ENCODE measurements around the gene C2orf76.

C2orf76 gene

DNA sequence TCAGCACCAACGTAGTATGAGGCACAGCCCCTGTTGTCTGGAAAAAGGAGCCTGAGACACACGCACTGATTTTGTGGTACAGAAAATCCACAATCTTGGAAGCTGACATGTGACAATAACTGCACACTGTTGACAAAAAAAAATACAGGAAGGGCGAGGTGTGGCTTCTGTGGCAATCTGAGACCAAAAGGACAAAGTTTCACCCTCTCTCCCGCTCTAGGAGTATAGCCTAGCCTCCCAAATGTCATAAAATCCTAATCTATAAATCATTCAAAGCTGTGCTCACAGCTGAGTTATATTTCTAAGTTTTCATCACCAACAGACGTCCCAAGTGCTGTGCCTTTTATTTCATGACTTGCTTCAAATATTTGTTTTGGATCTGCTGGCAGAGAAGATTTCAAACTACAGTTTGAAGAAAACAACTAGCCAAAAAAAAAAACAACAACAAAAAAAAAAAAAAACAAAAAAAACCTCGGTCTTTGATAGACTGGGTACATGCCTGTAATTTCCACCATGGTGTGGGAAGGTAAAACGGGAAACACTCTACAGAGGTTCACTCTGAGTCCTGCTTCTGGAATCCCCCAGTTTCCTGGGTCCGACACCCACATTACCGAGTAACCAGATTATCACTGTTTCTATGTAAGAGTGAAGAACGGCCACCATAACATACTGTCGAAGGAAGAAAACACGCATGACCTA lies 61.0 kb downstream of the C2orf76 start:
- no peak for TF ChIP-seq TCF4 (CRISPR knock-in tag; IDR thresholded peaks at IDR 0.05; ENCODE audit: borderline replicate concordance)
- no peak for TF ChIP-seq ZNF70 (CRISPR knock-in tag; IDR thresholded peaks at IDR 0.05)
- TF ChIP-seq ESRRG (CRISPR knock-in tag; IDR thresholded peaks at IDR 0.05), result no peak
- TF ChIP-seq CSDC2 (CRISPR knock-in tag; IDR thresholded peaks at IDR 0.05), result no peak
- TF ChIP-seq ZFP3 (CRISPR knock-in tag; IDR thresholded peaks at IDR 0.05), result no peak
- no peak for TF ChIP-seq POU6F1 (CRISPR knock-in tag; IDR thresholded peaks at IDR 0.05; ENCODE audit: borderline replicate concordance, low read depth)
- no peak for TF ChIP-seq SNAI2 (CRISPR knock-in tag; IDR thresholded peaks at IDR 0.05)
- TF ChIP-seq TOX (CRISPR knock-in tag; IDR thresholded peaks at IDR 0.05; ENCODE audit: borderline replicate concordance), result no peak
- TF ChIP-seq PPARA (CRISPR knock-in tag; IDR thresholded peaks at IDR 0.05; ENCODE audit: borderline replicate concordance), result no peak
- TF ChIP-seq CSRNP3 (CRISPR knock-in tag; IDR thresholded peaks at IDR 0.05), result no peak
- TF ChIP-seq BACH2 (CRISPR knock-in tag; IDR thresholded peaks at IDR 0.05; ENCODE audit: borderline replicate concordance), result no peak
- no peak for TF ChIP-seq ZNF8 (CRISPR knock-in tag; IDR thresholded peaks at IDR 0.05)
- TF ChIP-seq GLIS3 (CRISPR knock-in tag; IDR thresholded peaks at IDR 0.05), result no peak
- TF ChIP-seq, protein P1, sequence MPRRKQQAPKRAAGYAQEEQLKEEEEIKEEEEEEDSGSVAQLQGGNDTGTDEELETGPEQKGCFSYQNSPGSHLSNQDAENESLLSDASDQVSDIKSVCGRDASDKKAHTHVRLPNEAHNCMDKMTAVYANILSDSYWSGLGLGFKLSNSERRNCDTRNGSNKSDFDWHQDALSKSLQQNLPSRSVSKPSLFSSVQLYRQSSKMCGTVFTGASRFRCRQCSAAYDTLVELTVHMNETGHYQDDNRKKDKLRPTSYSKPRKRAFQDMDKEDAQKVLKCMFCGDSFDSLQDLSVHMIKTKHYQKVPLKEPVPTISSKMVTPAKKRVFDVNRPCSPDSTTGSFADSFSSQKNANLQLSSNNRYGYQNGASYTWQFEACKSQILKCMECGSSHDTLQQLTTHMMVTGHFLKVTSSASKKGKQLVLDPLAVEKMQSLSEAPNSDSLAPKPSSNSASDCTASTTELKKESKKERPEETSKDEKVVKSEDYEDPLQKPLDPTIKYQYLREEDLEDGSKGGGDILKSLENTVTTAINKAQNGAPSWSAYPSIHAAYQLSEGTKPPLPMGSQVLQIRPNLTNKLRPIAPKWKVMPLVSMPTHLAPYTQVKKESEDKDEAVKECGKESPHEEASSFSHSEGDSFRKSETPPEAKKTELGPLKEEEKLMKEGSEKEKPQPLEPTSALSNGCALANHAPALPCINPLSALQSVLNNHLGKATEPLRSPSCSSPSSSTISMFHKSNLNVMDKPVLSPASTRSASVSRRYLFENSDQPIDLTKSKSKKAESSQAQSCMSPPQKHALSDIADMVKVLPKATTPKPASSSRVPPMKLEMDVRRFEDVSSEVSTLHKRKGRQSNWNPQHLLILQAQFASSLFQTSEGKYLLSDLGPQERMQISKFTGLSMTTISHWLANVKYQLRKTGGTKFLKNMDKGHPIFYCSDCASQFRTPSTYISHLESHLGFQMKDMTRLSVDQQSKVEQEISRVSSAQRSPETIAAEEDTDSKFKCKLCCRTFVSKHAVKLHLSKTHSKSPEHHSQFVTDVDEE (CRISPR knock-in tag; IDR thresholded peaks at IDR 0.05), result no peak
- TF ChIP-seq OSR1 (CRISPR knock-in tag; IDR thresholded peaks at IDR 0.05), result no peak
- ATAC-seq, result no peak

DNA sequence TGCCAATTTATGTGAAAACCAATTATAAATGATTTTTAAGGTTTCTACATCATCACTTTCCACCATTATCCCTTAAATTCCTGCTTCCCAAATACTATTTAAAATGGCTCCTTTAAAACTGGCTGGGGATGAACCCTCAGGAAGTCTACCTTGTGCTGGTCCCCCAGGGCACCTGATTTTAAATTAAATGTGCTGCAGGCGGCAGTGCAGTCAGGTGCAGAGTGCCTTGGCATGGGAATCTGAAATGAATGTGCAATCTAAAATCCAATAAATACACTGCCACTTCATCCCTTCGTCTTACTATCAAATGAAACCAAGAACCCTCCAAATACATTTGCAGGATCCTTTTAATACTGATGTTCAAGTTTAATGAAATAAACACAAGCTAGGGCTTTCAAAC lies 61.8 kb downstream of the C2orf76 start:
- ATAC-seq, result no peak
- TF ChIP-seq ZFP3 (CRISPR knock-in tag; IDR thresholded peaks at IDR 0.05), result no peak

DNA sequence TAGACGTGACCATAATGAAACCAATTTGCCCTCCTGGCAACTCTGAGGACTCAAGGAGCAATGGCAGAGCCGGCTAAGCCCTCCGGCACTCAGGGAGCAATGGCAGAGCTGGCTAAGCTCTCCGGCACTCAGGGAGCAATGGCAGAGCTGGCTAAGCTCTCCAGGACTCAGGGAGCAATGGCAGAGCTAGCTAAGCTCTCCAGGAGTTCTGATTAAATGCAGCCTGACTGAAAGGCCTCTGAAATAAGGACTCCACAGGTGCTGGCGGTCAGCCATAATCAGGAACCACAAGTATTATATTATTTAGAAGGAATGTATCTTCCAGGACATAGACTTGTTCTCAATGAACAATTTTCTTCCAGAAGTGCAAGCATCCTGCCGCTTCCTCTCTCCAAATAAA lies 65.2 kb downstream of the C2orf76 start:
- no peak for TF ChIP-seq SNAI2 (CRISPR knock-in tag; IDR thresholded peaks at IDR 0.05)
- TF ChIP-seq ESRRG (CRISPR knock-in tag; IDR thresholded peaks at IDR 0.05), result no peak
- no peak for TF ChIP-seq ZNF565 (CRISPR knock-in tag; conservative IDR thresholded peaks at IDR 0.05; ENCODE audit: low read depth)
- TF ChIP-seq PPARA (CRISPR knock-in tag; IDR thresholded peaks at IDR 0.05; ENCODE audit: borderline replicate concordance), result no peak
- TF ChIP-seq ARNTL (CRISPR knock-in tag; IDR thresholded peaks at IDR 0.05; ENCODE audit: borderline replicate concordance, low read depth), result no peak
- TF ChIP-seq CSDC2 (CRISPR knock-in tag; IDR thresholded peaks at IDR 0.05), result no peak
- TF ChIP-seq GLIS3 (CRISPR knock-in tag; IDR thresholded peaks at IDR 0.05), result no peak
- TF ChIP-seq TOX (CRISPR knock-in tag; IDR thresholded peaks at IDR 0.05; ENCODE audit: borderline replicate concordance), result no peak
- TF ChIP-seq POU6F1 (CRISPR knock-in tag; IDR thresholded peaks at IDR 0.05; ENCODE audit: borderline replicate concordance, low read depth), result no peak
- TF ChIP-seq CSRNP3 (CRISPR knock-in tag; IDR thresholded peaks at IDR 0.05), result no peak
- TF ChIP-seq ZNF70 (CRISPR knock-in tag; IDR thresholded peaks at IDR 0.05), result no peak
- TF ChIP-seq ISL1 (CRISPR knock-in tag; IDR thresholded peaks at IDR 0.05), result no peak
- no peak for TF ChIP-seq BACH2 (CRISPR knock-in tag; IDR thresholded peaks at IDR 0.05; ENCODE audit: borderline replicate concordance)
- no peak for TF ChIP-seq ZNF8 (CRISPR knock-in tag; IDR thresholded peaks at IDR 0.05)
- TF ChIP-seq ZC3H10 (CRISPR knock-in tag; IDR thresholded peaks at IDR 0.05), result no peak
- no peak for TF ChIP-seq ZFP30 (CRISPR knock-in tag; IDR thresholded peaks at IDR 0.05)
- no peak for TF ChIP-seq TCF4 (CRISPR knock-in tag; IDR thresholded peaks at IDR 0.05; ENCODE audit: borderline replicate concordance)
- no peak for TF ChIP-seq PATZ1 (CRISPR knock-in tag; IDR thresholded peaks at IDR 0.05; ENCODE audit: borderline replicate concordance)
- peak; percentile 61 for ATAC-seq
